LNCaP clone FGC (cell line): ENCODE results near the gene ADGRD2.

Source experiments
- DNase-seq: peaks from one replicate; pipeline ENCODE4 v3.0.0-alpha.2; 2011; ENCODE audit warnings: low read depth
- H3K4me3 ChIP-seq: 2 replicates; pipeline ENCODE4 v1.5.1; 2011; ENCODE audit warnings: mild to moderate bottlenecking, low read depth, low read length, control low read depth
- TF ChIP-seq, protein P1 (sequence below): IDR thresholded peaks from 2 replicates; pipeline ENCODE4 v1.5.1; 2012; ENCODE audit warnings: mild to moderate bottlenecking; ENCODE audit not compliant: control insufficient read depth, insufficient read depth; ENCODE audit errors: extremely low read depth

ADGRD2 gene

DNA sequence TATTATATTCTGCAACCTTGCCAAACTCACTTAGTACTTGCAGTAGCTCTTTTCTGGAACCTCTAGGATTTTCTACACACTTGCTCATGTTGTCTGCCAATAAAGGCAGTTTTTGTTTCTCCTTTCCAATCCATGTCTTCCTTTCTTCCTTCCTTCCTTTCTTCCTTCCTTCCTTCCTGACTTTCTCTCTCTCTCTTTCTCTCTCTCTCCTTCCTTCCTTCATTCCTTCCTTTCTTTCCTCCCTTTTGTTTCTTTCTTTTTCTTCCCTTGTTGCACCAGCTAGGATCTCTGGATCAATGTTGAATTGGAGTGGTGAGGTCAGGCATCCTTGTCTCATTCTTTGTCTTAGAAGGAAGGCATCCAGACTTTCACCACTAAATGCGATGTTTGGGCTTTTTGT is 12.5 kb downstream of the ADGRD2 start:
- no peak for DNase-seq
- H3K4me3 ChIP-seq, result no peak overlapping the region
- TF ChIP-seq, protein P1, sequence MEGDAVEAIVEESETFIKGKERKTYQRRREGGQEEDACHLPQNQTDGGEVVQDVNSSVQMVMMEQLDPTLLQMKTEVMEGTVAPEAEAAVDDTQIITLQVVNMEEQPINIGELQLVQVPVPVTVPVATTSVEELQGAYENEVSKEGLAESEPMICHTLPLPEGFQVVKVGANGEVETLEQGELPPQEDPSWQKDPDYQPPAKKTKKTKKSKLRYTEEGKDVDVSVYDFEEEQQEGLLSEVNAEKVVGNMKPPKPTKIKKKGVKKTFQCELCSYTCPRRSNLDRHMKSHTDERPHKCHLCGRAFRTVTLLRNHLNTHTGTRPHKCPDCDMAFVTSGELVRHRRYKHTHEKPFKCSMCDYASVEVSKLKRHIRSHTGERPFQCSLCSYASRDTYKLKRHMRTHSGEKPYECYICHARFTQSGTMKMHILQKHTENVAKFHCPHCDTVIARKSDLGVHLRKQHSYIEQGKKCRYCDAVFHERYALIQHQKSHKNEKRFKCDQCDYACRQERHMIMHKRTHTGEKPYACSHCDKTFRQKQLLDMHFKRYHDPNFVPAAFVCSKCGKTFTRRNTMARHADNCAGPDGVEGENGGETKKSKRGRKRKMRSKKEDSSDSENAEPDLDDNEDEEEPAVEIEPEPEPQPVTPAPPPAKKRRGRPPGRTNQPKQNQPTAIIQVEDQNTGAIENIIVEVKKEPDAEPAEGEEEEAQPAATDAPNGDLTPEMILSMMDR, result no peak

GRCh38 chr9:124465736-124466135 is 15.5 kb downstream of the ADGRD2 start:
- H3K4me3 ChIP-seq, result no peak overlapping the region

DNA sequence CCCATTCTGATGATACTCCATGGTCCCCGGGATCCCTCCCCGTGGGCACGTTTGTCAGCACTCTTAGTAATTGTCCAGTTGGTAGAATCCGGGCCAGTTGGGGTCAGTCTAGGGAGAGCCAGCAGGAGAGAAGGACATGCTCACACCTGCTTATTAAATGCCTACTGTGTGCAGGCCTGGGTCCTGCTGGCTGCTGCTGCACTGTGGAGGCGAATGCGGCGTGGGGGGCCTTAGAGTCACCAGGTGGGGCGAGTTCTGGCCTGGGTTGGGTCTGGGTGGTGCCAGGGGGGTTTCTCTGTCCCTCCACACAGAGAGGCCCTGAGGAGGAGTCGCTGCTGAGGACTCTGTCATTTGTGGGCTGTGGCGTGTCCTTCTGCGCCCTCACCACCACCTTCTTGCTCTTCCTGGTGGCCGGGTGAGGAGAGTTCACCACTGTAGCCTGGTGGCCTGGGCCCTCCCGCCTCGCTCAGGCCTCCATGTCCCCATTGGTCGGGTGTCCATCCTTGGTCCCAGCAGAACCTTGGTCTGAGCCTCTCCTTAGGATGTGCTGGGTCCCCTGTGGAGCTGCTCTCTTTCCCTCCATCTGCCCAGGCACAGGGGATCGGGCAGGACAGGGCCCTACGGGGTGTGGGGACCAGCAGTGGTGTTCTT is 17.3 kb downstream of the ADGRD2 start:
- no peak overlapping the region for H3K4me3 ChIP-seq
- DNase-seq, result no peak
- TF ChIP-seq, protein P1, result no peak

More at GRCh38 chr9:124465736-124466135, 15.5 kb downstream of the ADGRD2 start:
- TF ChIP-seq, protein P1, result no peak
- DNase-seq, result no peak

- no peak overlapping the region for H3K4me3 ChIP-seq
- TF ChIP-seq, protein P1, result no peak
- DNase-seq, result no peak
These were observed 17.9 kb downstream of the ADGRD2 start for GRCh38 chr9:124468061-124468740.

DNA sequence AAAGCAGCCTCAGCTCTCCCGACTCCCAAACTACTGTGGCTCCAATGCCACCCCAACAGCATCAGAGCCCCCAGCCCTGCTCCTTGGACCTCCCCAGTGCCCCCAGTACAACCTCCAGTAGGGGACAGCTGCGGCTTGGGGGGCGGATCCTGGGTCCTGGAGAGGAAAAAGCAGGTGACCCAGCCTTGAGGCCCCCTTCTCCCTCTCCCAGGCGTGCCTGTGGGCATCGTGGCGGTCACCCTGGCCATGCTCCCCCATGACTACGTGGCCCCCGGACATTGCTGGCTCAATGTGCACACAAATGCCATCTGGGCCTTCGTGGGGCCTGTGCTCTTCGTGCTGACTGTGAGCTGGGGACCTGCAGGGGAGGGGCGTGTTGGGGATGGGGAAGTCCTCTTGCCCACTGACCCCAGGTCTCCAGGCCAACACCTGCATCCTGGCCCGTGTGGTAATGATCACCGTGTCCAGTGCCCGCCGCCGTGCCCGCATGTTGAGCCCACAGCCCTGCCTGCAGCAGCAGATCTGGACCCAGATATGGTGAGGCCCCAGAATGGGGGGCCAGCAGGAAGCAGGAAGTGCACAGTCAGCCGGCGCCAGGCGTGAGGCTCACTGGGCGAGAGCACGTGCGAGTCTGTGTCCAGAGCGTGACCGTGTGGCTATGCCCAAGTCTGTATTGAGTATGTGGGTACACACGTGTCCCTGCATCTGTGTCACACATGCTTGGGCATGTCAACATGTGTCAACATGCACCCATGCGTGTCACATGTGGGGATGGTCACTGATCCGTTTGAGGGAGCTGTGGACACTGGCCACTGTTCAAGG is 19.0 kb downstream of the ADGRD2 start:
- no peak overlapping the region for H3K4me3 ChIP-seq
- DNase-seq, result no peak
- TF ChIP-seq, protein P1, result no peak

- TF ChIP-seq, protein P1, result no peak
- H3K4me3 ChIP-seq, result no peak overlapping the region
- no peak for DNase-seq
These were observed 20.1 kb downstream of the ADGRD2 start for GRCh38 chr9:124470306-124470705.
